Trophoblast cell (in vitro differentiated cells and primary cell): ENCODE results near the gene CHRNE.

ENCODE experiments used
- DNase-seq, 2 donors: peaks; one replicate each; pipeline ENCODE4 v3.0.0-alpha.2; 2016
- H2AFZ ChIP-seq: 2 replicates; pipeline ENCODE4 v1.6.1; 2013; ENCODE audit warnings: low read length, moderate library complexity, mild to moderate bottlenecking; ENCODE audit not compliant: insufficient read depth, poor library complexity
- H2AK5ac ChIP-seq: 2 replicates; pipeline ENCODE4 v1.6.1; 2013; ENCODE audit warnings: mild to moderate bottlenecking, low read length
- H2BK120ac ChIP-seq: 2 replicates; pipeline ENCODE4 v1.6.1; 2013; ENCODE audit warnings: low read length, mild to moderate bottlenecking, moderate library complexity; ENCODE audit not compliant: insufficient read depth, poor library complexity
- H2BK12ac ChIP-seq: 2 replicates; pipeline ENCODE4 v1.6.1; 2013; ENCODE audit warnings: mild to moderate bottlenecking, low read length, moderate library complexity
- H2BK5ac ChIP-seq: 2 replicates; pipeline ENCODE4 v1.6.1; 2013; ENCODE audit warnings: low read length, low read depth, moderate library complexity, mild to moderate bottlenecking; ENCODE audit not compliant: poor library complexity
- H3K14ac ChIP-seq: 2 replicates; pipeline ENCODE4 v1.6.1; 2013; ENCODE audit warnings: mild to moderate bottlenecking, low read length
- H3K18ac ChIP-seq: 2 replicates; pipeline ENCODE4 v1.6.1; 2013; ENCODE audit warnings: mild to moderate bottlenecking, low read length
- H3K23ac ChIP-seq: 2 replicates; pipeline ENCODE4 v1.6.1; 2013; ENCODE audit warnings: low read length
- H3K27ac ChIP-seq: 2 replicates; pipeline ENCODE4 v1.5.1; 2013; ENCODE audit warnings: low read depth, mild to moderate bottlenecking, inconsistent platforms, low read length, moderate library complexity
- H3K27me3 ChIP-seq: 2 replicates; pipeline ENCODE4 v1.6.1; 2013; ENCODE audit warnings: inconsistent platforms, mild to moderate bottlenecking, low read length, moderate library complexity; ENCODE audit not compliant: insufficient read depth
- H3K36me3 ChIP-seq, 2 experiments: 1 replicate in 1 of 2; 2 replicates in 1 of 2; pipeline ENCODE4 v1.6.1; 2013; ENCODE audit warnings: low read length in 2 of 2, mild to moderate bottlenecking in 2 of 2, moderate library complexity in 1 of 2; ENCODE audit not compliant: insufficient read depth in 2 of 2, control insufficient read depth in 1 of 2
- H3K4ac ChIP-seq: 2 replicates; pipeline ENCODE4 v1.6.1; 2013; ENCODE audit warnings: low read depth, mild to moderate bottlenecking, low read length, moderate library complexity
- H3K4me1 ChIP-seq, 2 experiments: 1 replicate in 1 of 2; 2 replicates in 1 of 2; pipeline ENCODE4 v1.6.1; 2013; ENCODE audit warnings: low read length in 2 of 2, mild to moderate bottlenecking in 2 of 2, moderate library complexity in 1 of 2; ENCODE audit not compliant: insufficient read depth in 2 of 2, control insufficient read depth in 1 of 2
- H3K4me2 ChIP-seq: 2 replicates; pipeline ENCODE4 v1.6.1; 2013; ENCODE audit warnings: inconsistent platforms, mild to moderate bottlenecking, low read length, moderate library complexity
- H3K4me3 ChIP-seq: 2 replicates; pipeline ENCODE4 v1.5.1; 2013; ENCODE audit warnings: mild to moderate bottlenecking, low read depth, low read length, inconsistent platforms
- H3K79me1 ChIP-seq: one replicate; pipeline ENCODE4 v1.6.1; 2013; ENCODE audit warnings: low read length
- H3K79me2 ChIP-seq: 2 replicates; pipeline ENCODE4 v1.6.1; 2013; ENCODE audit warnings: low read length, mild to moderate bottlenecking; ENCODE audit not compliant: control insufficient read depth, insufficient read depth, poor library complexity
- H3K9ac ChIP-seq: 2 replicates; pipeline ENCODE4 v1.6.1; 2013; ENCODE audit warnings: mild to moderate bottlenecking, low read length
- H3K9me3 ChIP-seq: 2 replicates; pipeline ENCODE4 v1.6.1; 2013; ENCODE audit warnings: low read depth, mild to moderate bottlenecking, control low read depth, inconsistent platforms, low read length; ENCODE audit not compliant: insufficient read depth
- H4K12ac ChIP-seq: 2 replicates; pipeline ENCODE4 v1.6.1; 2013; ENCODE audit warnings: low read depth, mild to moderate bottlenecking, low read length, moderate library complexity
- H4K8ac ChIP-seq: 2 replicates; pipeline ENCODE4 v1.6.1; 2013; ENCODE audit warnings: low read depth, mild to moderate bottlenecking, low read length, moderate library complexity
- H4K91ac ChIP-seq: one replicate; pipeline ENCODE4 v1.6.1; 2013; ENCODE audit warnings: low read depth, mild to moderate bottlenecking, low read length, moderate library complexity
- WGBS: extraction: QIAGEN DNeasy Blood & Tissue Kit; methylation state at CpG from one replicate; pipeline ENCODE4 v1.1.7; 2013; ENCODE audit warnings: missing lambda C conversion rate; ENCODE audit not compliant: insufficient read length, insufficient coverage; ENCODE audit errors: extremely low coverage; 5-methylcytosine and 5-hydroxymethylcytosine counted together

Gene CHRNE

GRCh38 chr17:4940555-4941318 lies 37.8 kb upstream of the CHRNE start:
- peak overlapping the region; percentile 80 for H3K18ac ChIP-seq
- H4K91ac ChIP-seq: peak overlapping the region; percentile 88
- no peak for DNase-seq
- peak overlapping the region; percentile 92 for H4K8ac ChIP-seq
- peak overlapping the region; percentile 93 for H3K4me2 ChIP-seq
- H3K9ac ChIP-seq: peak overlapping the region; percentile 91
- no CpG with 5 or more reads among the region's 29 CpGs for WGBS
- peak overlapping the region; percentile 95 for H2AK5ac ChIP-seq
- no peaks in the 10 kb centered on the region for H3K9me3 ChIP-seq
- peak overlapping the region; percentile 90 for H3K4ac ChIP-seq
- H3K27ac ChIP-seq: peak overlapping the region; percentile 97
- peaks cover 18% of the 10 kb centered on the region for H3K79me2 ChIP-seq
- peak overlapping the region; percentile 87 for H4K12ac ChIP-seq
- no peak overlapping the region for H3K23ac ChIP-seq
- H2AFZ ChIP-seq: peak overlapping the region; percentile 20
- peaks cover 13% of the 10 kb centered on the region for H3K79me1 ChIP-seq
- H3K4me1 ChIP-seq: peaks cover 20 to 24% of the 10 kb centered on the region in 2 experiments
- peak overlapping the region; percentile 55 for H2BK5ac ChIP-seq
- H3K36me3 ChIP-seq: peaks cover 48 to 62% of the 10 kb centered on the region in 2 experiments
- H3K4me3 ChIP-seq: peak overlapping the region; percentile 85
- peak overlapping the region; percentile 81 for H2BK120ac ChIP-seq
- H2BK12ac ChIP-seq: peak overlapping the region; percentile 38
- H3K14ac ChIP-seq: peak overlapping the region; percentile 95
- H3K27me3 ChIP-seq: no peaks in the 10 kb centered on the region

GRCh38 chr17:4939796-4940554 lies 37.1 kb upstream of the CHRNE start, which contains the start of the genes RNF167 and SLC25A11:
TSS of gene RNF167 (plus strand) at chr17:4940268. CDS start at chr17:4940910, 642 bp downstream.
TSS of gene SLC25A11 (minus strand) at chr17:4940046. CDS start at chr17:4939910, 136 bp downstream.
- no peak within 1 kb of the TSS for H3K23ac ChIP-seq
- peaks cover 42 to 55% of the 10 kb centered on the region in 2 experiments for H3K36me3 ChIP-seq
- peaks cover 13% of the 10 kb centered on the region for H3K79me1 ChIP-seq
- peak within 1 kb of the TSS; percentile 73 for H2AFZ ChIP-seq
- peaks cover 18% of the 10 kb centered on the region for H3K79me2 ChIP-seq
- peak within 1 kb of the TSS; percentile 95 for H2AK5ac ChIP-seq
- H4K8ac ChIP-seq: peak within 1 kb of the TSS; percentile 94
- peak within 1 kb of the TSS; percentile 90 for H4K91ac ChIP-seq
- H4K12ac ChIP-seq: peak within 1 kb of the TSS; percentile 89
- H2BK120ac ChIP-seq: peak within 1 kb of the TSS; percentile 84
- H2BK12ac ChIP-seq: peak within 1 kb of the TSS; percentile 38
- peak within 1 kb of the TSS; percentile 93 for H3K4me2 ChIP-seq
- peak within 1 kb of the TSS; percentile 90 for H3K4ac ChIP-seq
- peak within 1 kb of the TSS; percentile 95 for H3K9ac ChIP-seq
- H2BK5ac ChIP-seq: peak within 1 kb of the TSS; percentile 62
- peak within 1 kb of the TSS; percentile 85 for H3K4me3 ChIP-seq
- no CpG with 5 or more reads among the region's 72 CpGs for WGBS
- peak; percentile 99 to 100 for DNase-seq
- peak within 1 kb of the TSS; percentile 95 for H3K14ac ChIP-seq
- peaks cover 13 to 17% of the 10 kb centered on the region in 2 experiments for H3K4me1 ChIP-seq
- peak within 1 kb of the TSS; percentile 97 for H3K27ac ChIP-seq
- no peaks in the 10 kb centered on the region for H3K27me3 ChIP-seq
- H3K9me3 ChIP-seq: no peaks in the 10 kb centered on the region
- peak within 1 kb of the TSS; percentile 80 for H3K18ac ChIP-seq

GRCh38 chr17:4939546-4939795 lies 36.6 kb upstream of the CHRNE start:
- Histone ChIP-seq H3K79me2 (peaks cover 18% of the 10 kb centered on the region), H3K14ac (peak overlapping the region; percentile 62), H3K4ac (peak overlapping the region; percentile 56), H3K36me3 (peaks cover 37 to 50% of the 10 kb centered on the region in 2 experiments), H4K91ac (peak overlapping the region; percentile 90), H3K79me1 (peaks cover 13% of the 10 kb centered on the region), H2AFZ (peak overlapping the region; percentile 53), H4K12ac (peak overlapping the region; percentile 89), H3K27ac (peak overlapping the region; percentile 97), H2BK5ac (peak overlapping the region; percentile 62), H3K18ac (peak overlapping the region; percentile 77), H4K8ac (peak overlapping the region; percentile 94), H3K23ac (no peak overlapping the region), H2BK12ac (no peak overlapping the region), H3K4me1 (peaks cover 8 to 12% of the 10 kb centered on the region in 2 experiments), H2BK120ac (peak overlapping the region; percentile 84), H3K9me3 (no peaks in the 10 kb centered on the region), H3K4me3 (peak overlapping the region; percentile 85), H3K27me3 (no peaks in the 10 kb centered on the region), H2AK5ac (peak overlapping the region; percentile 11), H3K9ac (peak overlapping the region; percentile 95), H3K4me2 (peak overlapping the region; percentile 93)
- DNase-seq: peak in 1 of 2 donors; percentile 58
- no CpG with 5 or more reads among the region's 16 CpGs for WGBS

- peak overlapping the region; percentile 77 for H3K18ac ChIP-seq
- no peak for DNase-seq
- H3K4me3 ChIP-seq: peak overlapping the region; percentile 85
- peaks cover 15% of the 10 kb centered on the region for H3K79me1 ChIP-seq
- H2BK5ac ChIP-seq: peak overlapping the region; percentile 62
- peak overlapping the region; percentile 21 for H2AFZ ChIP-seq
- H3K23ac ChIP-seq: no peak overlapping the region
- H3K36me3 ChIP-seq: peaks cover 38 to 45% of the 10 kb centered on the region in 2 experiments
- peak overlapping the region; percentile 95 for H3K9ac ChIP-seq
- H2AK5ac ChIP-seq: peak overlapping the region; percentile 65
- peak overlapping the region; percentile 84 for H2BK120ac ChIP-seq
- peak overlapping the region; percentile 89 for H4K12ac ChIP-seq
- H3K4me1 ChIP-seq: peaks cover 8 to 12% of the 10 kb centered on the region in 2 experiments
- H3K79me2 ChIP-seq: peaks cover 18% of the 10 kb centered on the region
- no peaks in the 10 kb centered on the region for H3K27me3 ChIP-seq
- H4K8ac ChIP-seq: peak overlapping the region; percentile 94
- H2BK12ac ChIP-seq: no peak overlapping the region
- peak overlapping the region; percentile 56 for H3K4ac ChIP-seq
- H3K4me2 ChIP-seq: peak overlapping the region; percentile 93
- peak overlapping the region; percentile 62 for H3K14ac ChIP-seq
- no CpG with 5 or more reads among the region's 19 CpGs for WGBS
- H3K9me3 ChIP-seq: no peaks in the 10 kb centered on the region
- H4K91ac ChIP-seq: peak overlapping the region; percentile 90
- peak overlapping the region; percentile 97 for H3K27ac ChIP-seq
Measured at GRCh38 chr17:4938688-4939545, 36.0 kb upstream of the CHRNE start.
